Retinal pigment epithelial cell (primary cell): ENCODE data around the gene PICK1.

Experiments
- DNase-seq: peaks from one replicate; pipeline ENCODE4 v3.0.0-alpha.2; 2010; ENCODE audit warnings: low read depth
- H3K4me3 ChIP-seq: 2 replicates; pipeline ENCODE4 v1.5.1; 2011; ENCODE audit warnings: mild to moderate bottlenecking, low read length, control low read depth, moderate library complexity
- CTCF ChIP-seq: conservative IDR thresholded peaks from 2 replicates; pipeline ENCODE4 v1.5.1; 2011; ENCODE audit warnings: low read depth, low read length, control low read depth, inconsistent platforms

Gene PICK1

GRCh38 chr22:38089474-38089851 lies 32.3 kb downstream of the PICK1 start:
- TF ChIP-seq CTCF: no peak
- no peak for DNase-seq
- no peak overlapping the region for H3K4me3 ChIP-seq

GRCh38 chr22:38097058-38097457 lies 39.9 kb downstream of the PICK1 start:
- no peak for TF ChIP-seq CTCF
- no peak overlapping the region for H3K4me3 ChIP-seq
- no peak for DNase-seq

GRCh38 chr22:38097557-38098409 lies 40.6 kb downstream of the PICK1 start:
- TF ChIP-seq CTCF: peak; percentile 66

GRCh38 chr22:38098410-38099249 lies 41.4 kb downstream of the PICK1 start:
- H3K4me3 ChIP-seq: no peak overlapping the region
- DNase-seq: no peak
- no peak for TF ChIP-seq CTCF

More at GRCh38 chr22:38097557-38098409, 40.6 kb downstream of the PICK1 start:
- DNase-seq: no peak
- H3K4me3 ChIP-seq: no peak overlapping the region

- no peak for DNase-seq
- no peak for TF ChIP-seq CTCF
- no peak overlapping the region for H3K4me3 ChIP-seq
These were observed 46.4 kb downstream of the PICK1 start for GRCh38 chr22:38103641-38104040.

- TF ChIP-seq CTCF: peak; percentile 62
- DNase-seq: no peak
- no peak overlapping the region for H3K4me3 ChIP-seq
These were observed 46.9 kb downstream of the PICK1 start for GRCh38 chr22:38104084-38104483.
